Suprapubic skin (tissue), 4 donors: Measurements from ENCODE around the gene FASTK. TPM values are rescaled to one million over a fixed set of nuclear protein-coding genes. Genes with fewer than 3 reads are reported as not detected.
A peak's percentile ranks its signal among the peaks of the same experiment; 100 is the strongest.

Experiments
- DNase-seq, 2 donors: peaks; one replicate each; pipeline ENCODE4 v3.0.0-alpha.2; 2019; ENCODE audit warnings: low spot score in 2 of 2
- H3K27ac ChIP-seq: fragments of 200-600 bp; sonication (generic); one replicate; pipeline ENCODE4 v1.5.1; 2019
- H3K27me3 ChIP-seq: fragments of 200-600 bp; sonication (generic); one replicate; pipeline ENCODE4 v1.5.1; 2019
- H3K36me3 ChIP-seq: fragments of 200-600 bp; sonication (generic); one replicate; pipeline ENCODE4 v1.5.1; 2019
- H3K4me1 ChIP-seq: fragments of 200-600 bp; sonication (generic); one replicate; pipeline ENCODE4 v1.5.1; 2019
- H3K4me3 ChIP-seq: fragments of 200-600 bp; sonication (generic); one replicate; pipeline ENCODE4 v1.5.1; 2019; ENCODE audit warnings: mild to moderate bottlenecking
- H3K9me3 ChIP-seq: fragments of 200-600 bp; sonication (generic); one replicate; pipeline ENCODE4 v1.5.1; 2019
- EP300 ChIP-seq: sonication (generic); formaldehyde crosslinking; IDR thresholded peaks from one replicate; pipeline ENCODE4 v1.6.1; 2017; ENCODE audit warnings: antibody characterized with exemption
- POLR2A ChIP-seq, 2 donors: fragments of 450-650 bp; IDR thresholded peaks; one replicate each; pipeline ENCODE4 v1.6.1; 2017; ENCODE audit warnings: antibody characterized with exemption in 2 of 2, mild to moderate bottlenecking in 2 of 2, moderate library complexity in 2 of 2
- POLR2AphosphoS5 ChIP-seq, 3 donors: sonication (generic); formaldehyde crosslinking; IDR thresholded peaks; one replicate each; pipeline ENCODE4 v1.6.1; 2017; ENCODE audit warnings: antibody characterized with exemption in 3 of 3
- WGBS: methylation state at CpG from one replicate; pipeline ENCODE4 v1.1.5; 2018; 5-methylcytosine and 5-hydroxymethylcytosine counted together
- total RNA-seq, 4 donors: library from RNA; depleted of rRNA; stranded (reverse); fragments of >200 nt; gene quantifications; one replicate each; pipeline ENCODE4 v1.1.0, GENCODE V29; 2016
- TF ChIP-seq, protein P1 (sequence below), 2 donors: fragments of 200-600 bp in 1 of 2; fragments of 450-650 bp in 1 of 2; sonication (generic) in 1 of 2; IDR thresholded peaks; one replicate each; pipeline ENCODE4 v1.5.1; 2016 to 2019; ENCODE audit warnings: antibody characterized with exemption in 2 of 2, mild to moderate bottlenecking in 1 of 2, moderate library complexity in 1 of 2

FASTK gene
- total RNA-seq, 4 donors from 2014 or later: 76.8 to 102 (median 90.9) TPM

DNA sequence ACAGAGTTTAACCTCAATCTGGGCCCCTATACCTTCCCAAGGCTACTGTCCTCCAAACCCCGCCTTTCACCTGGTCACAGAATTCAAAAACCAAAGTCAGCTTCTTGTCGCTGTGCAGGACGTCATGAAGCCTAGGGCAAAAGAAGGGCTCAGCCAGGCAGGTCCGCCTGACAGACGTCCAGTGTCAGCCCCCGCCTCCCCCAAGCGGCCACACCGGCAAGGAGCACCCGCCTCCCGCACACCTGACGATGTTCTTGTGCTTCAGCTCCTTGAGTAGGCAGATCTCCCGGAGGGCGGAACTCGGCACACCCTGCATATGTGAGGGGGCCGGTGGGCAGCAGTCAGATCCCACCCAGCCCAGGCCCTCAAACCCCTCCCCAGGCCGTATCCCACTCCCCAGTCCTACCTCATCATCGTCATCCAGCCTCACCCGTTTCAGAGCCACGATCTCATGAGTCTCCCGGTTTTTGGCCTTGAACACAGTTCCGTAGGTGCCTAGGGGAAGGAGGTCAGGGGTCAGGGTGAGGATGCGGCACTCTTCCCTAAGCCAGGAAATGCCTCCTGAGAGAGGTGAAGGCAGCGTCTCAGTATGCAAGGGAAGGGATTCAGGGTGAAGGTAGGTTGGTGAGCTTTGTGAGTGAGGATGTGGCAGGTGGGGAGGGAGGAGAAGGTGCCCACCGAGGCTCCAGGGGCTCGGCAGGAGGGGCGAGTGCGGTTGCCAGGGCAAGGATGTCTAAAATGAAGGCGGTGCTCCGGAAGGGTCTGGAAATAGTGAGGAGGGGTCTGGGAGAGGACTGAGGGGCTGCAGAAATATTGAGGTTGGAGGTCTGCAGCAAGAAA lies 23.7 kb downstream of the FASTK start:
- Histone ChIP-seq H3K27me3 (no peaks in the 10 kb centered on the region), H3K27ac (no peak overlapping the region), H3K4me3 (peak overlapping the region; percentile 76), H3K36me3 (no peaks in the 10 kb centered on the region), H3K4me1 (peaks cover 46% of the 10 kb centered on the region), H3K9me3 (no peaks in the 10 kb centered on the region)
- no peak for TF ChIP-seq POLR2A (IDR thresholded peaks at IDR 0.05)
- DNase-seq: no peak
- WGBS: 33% methylated on average over 25 of the region's 29 CpGs

DNA sequence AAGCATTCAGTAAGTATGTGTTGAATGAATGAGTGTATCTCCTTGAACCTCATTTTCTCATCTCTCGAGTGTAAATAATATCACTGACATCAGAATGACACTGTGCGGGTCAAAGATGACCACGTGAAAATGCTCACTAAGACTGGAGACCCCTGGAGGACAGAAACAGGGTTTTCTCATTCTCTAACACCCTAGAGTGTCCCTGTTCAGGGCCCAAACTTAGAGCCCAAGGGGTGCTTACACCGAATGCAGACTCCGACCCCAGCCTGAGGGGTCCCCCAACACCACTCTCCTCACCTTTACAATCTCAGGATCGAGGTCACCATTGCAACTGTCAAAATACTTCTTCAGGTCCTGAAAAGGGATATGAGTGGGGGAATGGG lies 24.3 kb downstream of the FASTK start:
- DNase-seq: no peak

DNA sequence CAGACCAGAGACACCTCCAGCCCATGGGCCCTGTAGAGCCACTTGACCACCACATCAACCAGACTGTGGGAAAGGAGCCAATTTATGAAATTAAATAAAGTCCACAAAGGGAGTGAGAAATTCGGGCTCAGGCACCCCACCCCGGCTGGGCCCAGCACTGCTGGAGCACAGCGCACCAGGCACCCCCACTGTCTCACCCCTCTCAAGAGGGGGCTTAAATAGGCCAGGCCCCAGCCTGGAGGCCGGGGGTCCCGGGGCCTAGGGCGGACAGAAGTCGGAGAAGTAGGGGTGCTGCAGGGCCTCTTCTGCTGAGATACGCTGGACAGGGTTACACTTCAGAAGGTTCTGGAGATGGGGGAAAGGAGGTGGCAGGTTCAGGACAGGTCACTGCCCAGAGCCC lies 26.9 kb downstream of the FASTK start:
- H3K27ac ChIP-seq: no peak overlapping the region
- 90% methylated on average over 6 of the region's 8 CpGs for WGBS

More for the DNA sequence above, 24.3 kb downstream of the FASTK start:
- no peak overlapping the region for H3K4me3 ChIP-seq
- no peaks in the 10 kb centered on the region for H3K27me3 ChIP-seq
- H3K4me1 ChIP-seq: peaks cover 44% of the 10 kb centered on the region
- TF ChIP-seq EP300 (no peak), POLR2A (IDR thresholded peaks at IDR 0.05) (no peak), POLR2AphosphoS5 (IDR thresholded peaks at IDR 0.05) (no peak)
- TF ChIP-seq, protein P1, sequence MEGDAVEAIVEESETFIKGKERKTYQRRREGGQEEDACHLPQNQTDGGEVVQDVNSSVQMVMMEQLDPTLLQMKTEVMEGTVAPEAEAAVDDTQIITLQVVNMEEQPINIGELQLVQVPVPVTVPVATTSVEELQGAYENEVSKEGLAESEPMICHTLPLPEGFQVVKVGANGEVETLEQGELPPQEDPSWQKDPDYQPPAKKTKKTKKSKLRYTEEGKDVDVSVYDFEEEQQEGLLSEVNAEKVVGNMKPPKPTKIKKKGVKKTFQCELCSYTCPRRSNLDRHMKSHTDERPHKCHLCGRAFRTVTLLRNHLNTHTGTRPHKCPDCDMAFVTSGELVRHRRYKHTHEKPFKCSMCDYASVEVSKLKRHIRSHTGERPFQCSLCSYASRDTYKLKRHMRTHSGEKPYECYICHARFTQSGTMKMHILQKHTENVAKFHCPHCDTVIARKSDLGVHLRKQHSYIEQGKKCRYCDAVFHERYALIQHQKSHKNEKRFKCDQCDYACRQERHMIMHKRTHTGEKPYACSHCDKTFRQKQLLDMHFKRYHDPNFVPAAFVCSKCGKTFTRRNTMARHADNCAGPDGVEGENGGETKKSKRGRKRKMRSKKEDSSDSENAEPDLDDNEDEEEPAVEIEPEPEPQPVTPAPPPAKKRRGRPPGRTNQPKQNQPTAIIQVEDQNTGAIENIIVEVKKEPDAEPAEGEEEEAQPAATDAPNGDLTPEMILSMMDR (IDR thresholded peaks at IDR 0.05): no peak
- no peak overlapping the region for H3K27ac ChIP-seq
- no peaks in the 10 kb centered on the region for H3K9me3 ChIP-seq
- H3K36me3 ChIP-seq: no peaks in the 10 kb centered on the region
- WGBS: 95% methylated on average over 6 of the region's 6 CpGs

DNA sequence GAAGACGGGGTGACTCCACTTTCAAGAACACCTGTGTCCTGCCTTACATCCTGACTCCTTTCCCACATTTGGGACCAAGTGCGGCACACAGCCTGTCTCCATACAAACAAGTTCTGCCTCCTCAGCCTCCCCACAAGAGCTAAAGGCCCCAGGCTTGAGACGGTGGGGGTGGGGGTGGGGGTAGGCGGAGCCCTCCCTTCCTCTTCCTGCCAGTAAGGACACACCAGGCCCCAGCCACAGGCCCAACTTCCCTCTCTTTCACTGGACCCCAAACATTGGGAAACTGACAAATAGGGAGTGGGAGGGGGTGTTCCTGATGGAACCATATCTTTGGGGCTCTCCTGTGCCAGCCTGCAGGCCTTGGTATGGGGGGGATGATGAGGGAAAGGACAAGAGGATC lies 27.5 kb downstream of the FASTK start:
- peaks cover 9% of the 10 kb centered on the region for H3K27me3 ChIP-seq
- H3K9me3 ChIP-seq: no peaks in the 10 kb centered on the region
- DNase-seq: no peak
- no peak overlapping the region for H3K4me3 ChIP-seq
- H3K36me3 ChIP-seq: no peaks in the 10 kb centered on the region
- H3K27ac ChIP-seq: no peak overlapping the region
- H3K4me1 ChIP-seq: peaks cover 24% of the 10 kb centered on the region
- no peak for TF ChIP-seq POLR2A (IDR thresholded peaks at IDR 0.05)
- TF ChIP-seq, protein P1 (IDR thresholded peaks at IDR 0.05): no peak
- TF ChIP-seq EP300: no peak
- TF ChIP-seq POLR2AphosphoS5 (IDR thresholded peaks at IDR 0.05): no peak
- WGBS: 65% methylated on average over 4 of the region's 4 CpGs

More for the DNA sequence above, 26.9 kb downstream of the FASTK start:
- Histone ChIP-seq H3K9me3 (no peaks in the 10 kb centered on the region), H3K36me3 (no peaks in the 10 kb centered on the region), H3K27me3 (peaks cover 9% of the 10 kb centered on the region), H3K4me1 (peaks cover 31% of the 10 kb centered on the region), H3K4me3 (no peak overlapping the region)
- no peak for DNase-seq
- TF ChIP-seq, protein P1 (IDR thresholded peaks at IDR 0.05): no peak

DNA sequence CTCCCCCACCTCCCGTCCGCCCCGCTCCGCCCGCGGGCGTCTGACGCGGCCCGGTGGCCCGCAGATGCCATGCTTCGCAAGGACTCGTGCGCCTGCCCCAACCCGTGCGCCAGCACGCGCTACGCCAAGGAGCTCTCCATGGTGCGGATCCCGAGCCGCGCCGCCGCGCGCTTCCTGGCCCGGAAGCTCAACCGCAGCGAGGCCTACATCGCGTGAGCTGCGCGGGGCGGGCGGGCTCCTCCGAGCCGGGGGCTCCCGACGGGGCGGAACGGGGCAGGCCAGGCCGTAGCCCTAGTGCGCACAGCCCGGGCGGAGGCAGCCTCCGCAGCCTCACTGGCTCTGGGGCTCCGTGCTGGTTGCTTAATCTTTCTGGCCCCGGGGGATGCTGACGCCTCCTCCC lies 29.5 kb downstream of the FASTK start:
- Histone ChIP-seq H3K9me3 (no peaks in the 10 kb centered on the region), H3K4me3 (peak overlapping the region; percentile 28), H3K27ac (no peak overlapping the region), H3K4me1 (peaks cover 18% of the 10 kb centered on the region), H3K27me3 (peaks cover 9% of the 10 kb centered on the region), H3K36me3 (no peaks in the 10 kb centered on the region)
- DNase-seq: no peak
- TF ChIP-seq EP300: no peak
- TF ChIP-seq, protein P1 (IDR thresholded peaks at IDR 0.05): no peak
- peak in 1 of 3 donors; percentile 45 for TF ChIP-seq POLR2AphosphoS5 (IDR thresholded peaks at IDR 0.05)
- 4% methylated on average over 18 of the region's 50 CpGs for WGBS
